Measurements from ENCODE around the gene DTNBP1.

Gene DTNBP1

GRCh38 chr6:15499125-15499524, 163.7 kb downstream of the DTNBP1 start:
- H3K4me3 ChIP-seq (ENCODE audit: low read depth, low read length) = no peak overlapping the region
- DNase-seq = no peak
- H3K4me1 ChIP-seq = peaks cover under 1% of the 10 kb centered on the region
- H3K36me3 ChIP-seq = peaks cover 32% of the 10 kb centered on the region
- H3K9me3 ChIP-seq = no peaks in the 10 kb centered on the region
- H3K27me3 ChIP-seq = no peaks in the 10 kb centered on the region
- TF ChIP-seq CTCF (IDR thresholded peaks at IDR 0.05; ENCODE audit: low read depth, low read length) = no peak

- Histone ChIP-seq H3K4me3 (ENCODE audit: low read depth, low read length) (no peak overlapping the region), H3K9me3 (no peaks in the 10 kb centered on the region), H3K4me1 (no peaks in the 10 kb centered on the region), H3K27me3 (no peaks in the 10 kb centered on the region), H3K36me3 (peaks cover 32% of the 10 kb centered on the region)
- no peak for DNase-seq
- no peak for TF ChIP-seq CTCF (IDR thresholded peaks at IDR 0.05; ENCODE audit: low read depth, low read length)
Observed at GRCh38 chr6:15498640-15499039, 164.2 kb downstream of the DTNBP1 start.

DNA sequence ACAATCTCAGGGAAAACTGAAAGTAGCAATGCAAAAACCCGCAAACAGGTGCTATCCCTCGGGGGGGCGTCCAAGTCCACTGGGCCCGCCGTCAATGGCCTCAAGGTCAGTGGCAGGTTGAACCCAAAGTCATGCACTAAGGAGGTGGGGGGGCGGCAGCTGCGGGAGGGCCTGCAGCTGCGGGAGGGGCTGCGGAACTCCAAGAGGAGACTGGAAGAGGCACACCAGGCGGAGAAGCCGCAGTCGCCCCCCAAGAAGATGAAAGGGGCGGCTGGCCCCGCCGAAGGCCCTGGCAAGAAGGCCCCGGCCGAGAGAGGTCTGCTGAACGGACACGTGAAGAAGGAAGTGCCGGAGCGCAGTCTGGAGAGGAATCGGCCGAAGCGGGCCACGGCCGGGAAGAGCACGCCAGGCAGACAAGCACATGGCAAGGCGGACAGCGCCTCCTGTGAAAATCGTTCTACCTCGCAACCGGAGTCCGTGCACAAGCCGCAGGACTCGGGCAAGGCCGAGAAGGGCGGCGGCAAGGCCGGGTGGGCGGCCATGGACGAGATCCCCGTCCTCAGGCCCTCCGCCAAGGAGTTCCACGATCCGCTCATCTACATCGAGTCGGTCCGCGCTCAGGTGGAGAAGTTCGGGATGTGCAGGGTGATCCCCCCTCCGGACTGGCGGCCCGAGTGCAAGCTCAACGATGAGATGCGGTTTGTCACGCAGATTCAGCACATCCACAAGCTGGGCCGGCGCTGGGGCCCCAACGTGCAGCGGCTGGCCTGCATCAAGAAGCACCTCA, 166.3 kb downstream of the DTNBP1 start:
- H3K36me3 ChIP-seq = peaks cover 23% of the 10 kb centered on the region
- no peaks in the 10 kb centered on the region for H3K9me3 ChIP-seq
- H3K4me1 ChIP-seq = no peaks in the 10 kb centered on the region
- no peaks in the 10 kb centered on the region for H3K27me3 ChIP-seq
- DNase-seq = no peak
- no peak for TF ChIP-seq CTCF (IDR thresholded peaks at IDR 0.05; ENCODE audit: low read depth, low read length)
- H3K4me3 ChIP-seq (ENCODE audit: low read depth, low read length) = no peak overlapping the region

DNA sequence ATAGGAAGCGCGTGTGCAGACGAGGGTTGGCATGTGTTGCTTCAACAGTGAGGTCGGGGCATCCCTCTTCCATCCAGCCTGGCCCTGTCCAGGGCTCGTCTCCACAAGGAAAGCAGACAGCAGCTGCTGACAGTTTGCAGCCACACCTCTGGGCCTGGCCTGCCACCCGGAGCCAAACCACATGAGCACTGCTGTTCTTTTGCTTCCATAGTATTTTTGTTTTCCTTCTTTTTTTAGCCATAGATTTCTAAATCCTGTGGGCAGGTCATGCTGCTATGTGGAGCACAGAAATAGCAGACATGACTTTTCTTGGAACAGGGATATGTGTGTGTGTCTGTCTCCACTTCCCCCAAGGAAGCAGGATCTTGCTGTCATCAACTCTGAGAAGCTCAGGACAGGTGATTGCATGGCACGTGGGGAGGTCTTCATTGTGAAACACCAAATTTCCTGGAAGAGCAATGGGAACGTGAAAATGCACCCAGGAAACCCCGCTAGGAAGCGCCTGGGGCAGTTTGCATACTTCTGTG, 167.4 kb downstream of the DTNBP1 start:
- H3K36me3 ChIP-seq = peaks cover 16% of the 10 kb centered on the region
- DNase-seq = no peak
- H3K9me3 ChIP-seq = no peaks in the 10 kb centered on the region
- no peaks in the 10 kb centered on the region for H3K27me3 ChIP-seq
- H3K4me3 ChIP-seq (ENCODE audit: low read depth, low read length) = no peak overlapping the region
- no peak for TF ChIP-seq CTCF (IDR thresholded peaks at IDR 0.05; ENCODE audit: low read depth, low read length)
- H3K4me1 ChIP-seq = no peaks in the 10 kb centered on the region

- DNase-seq = no peak
- H3K9me3 ChIP-seq = no peaks in the 10 kb centered on the region
- TF ChIP-seq CTCF (IDR thresholded peaks at IDR 0.05; ENCODE audit: low read depth, low read length) = no peak
- no peaks in the 10 kb centered on the region for H3K4me1 ChIP-seq
- peaks cover 20% of the 10 kb centered on the region for H3K36me3 ChIP-seq
- no peaks in the 10 kb centered on the region for H3K27me3 ChIP-seq
- no peak overlapping the region for H3K4me3 ChIP-seq (ENCODE audit: low read depth, low read length)
Observed at GRCh38 chr6:15493437-15494168, 169.2 kb downstream of the DTNBP1 start.

- Histone ChIP-seq H3K4me1 (no peaks in the 10 kb centered on the region), H3K36me3 (peaks cover 21% of the 10 kb centered on the region), H3K27me3 (no peaks in the 10 kb centered on the region), H3K4me3 (ENCODE audit: low read depth, low read length) (no peak overlapping the region), H3K9me3 (no peaks in the 10 kb centered on the region)
- DNase-seq = no peak
- TF ChIP-seq CTCF (IDR thresholded peaks at IDR 0.05; ENCODE audit: low read depth, low read length) = no peak
Observed at GRCh38 chr6:15491986-15492269, 170.9 kb downstream of the DTNBP1 start.
